ENCODE measurements around the gene SUPT20HL1.
"Not testable (repeated sequence)": the region's sequence is repeated elsewhere in the genome, so short reads cannot be mapped to it uniquely, and the experiment has no call there.

The SUPT20HL1 gene

GRCh38 chrX:24341795-24342194 is 18.6 kb upstream of the SUPT20HL1 start:
- TF ChIP-seq CTCF (IDR thresholded peaks at IDR 0.05; ENCODE audit: extremely low read depth, missing control alignments), result no peak
- DNase-seq (ENCODE audit: low spot score), result no peak

- peak; percentile 6 for DNase-seq (ENCODE audit: low spot score)
These were observed 16.7 kb upstream of the SUPT20HL1 start for GRCh38 chrX:24343719-24344118.

GRCh38 chrX:24347881-24348280 is 12.6 kb upstream of the SUPT20HL1 start:
- TF ChIP-seq CTCF (IDR thresholded peaks at IDR 0.05; ENCODE audit: extremely low read depth, missing control alignments), result no peak
- DNase-seq (ENCODE audit: low spot score), result no peak

More at GRCh38 chrX:24343719-24344118, 16.7 kb upstream of the SUPT20HL1 start:
- TF ChIP-seq CTCF (IDR thresholded peaks at IDR 0.05; ENCODE audit: extremely low read depth, missing control alignments), result no peak

- no peak for DNase-seq (ENCODE audit: low spot score)
- no peak for TF ChIP-seq CTCF (IDR thresholded peaks at IDR 0.05; ENCODE audit: extremely low read depth, missing control alignments)
These were observed 10.2 kb upstream of the SUPT20HL1 start for GRCh38 chrX:24350217-24350616.

- DNase-seq (ENCODE audit: low spot score), result no peak
- TF ChIP-seq CTCF (IDR thresholded peaks at IDR 0.05; ENCODE audit: extremely low read depth, missing control alignments), result no peak
These were observed 5.3 kb upstream of the SUPT20HL1 start for GRCh38 chrX:24355095-24355494.

GRCh38 chrX:24357106-24357505 is 3.3 kb upstream of the SUPT20HL1 start:
- TF ChIP-seq CTCF (IDR thresholded peaks at IDR 0.05; ENCODE audit: extremely low read depth, missing control alignments), result no peak
- no peak for DNase-seq (ENCODE audit: low spot score)

GRCh38 chrX:24362089-24362745 is 1.8 kb downstream of the SUPT20HL1 start:
- DNase-seq (ENCODE audit: low spot score), result not testable (repeated sequence)

- DNase-seq (ENCODE audit: low spot score), result not testable (repeated sequence)
These were observed 3.2 kb downstream of the SUPT20HL1 start for GRCh38 chrX:24363432-24364181.
